HepG2 (cell line): ENCODE results near the gene PRDX2. TPM values are rescaled to one million over a fixed set of nuclear protein-coding genes. Genes with fewer than 3 reads are reported as not detected.

Experiments
- ATM ChIP-seq: fragments of 450-650 bp; IDR thresholded peaks from 2 replicates; pipeline ENCODE4 v1.7.1; 2017; ENCODE audit warnings: mild to moderate bottlenecking, borderline replicate concordance
- FIP1L1 ChIP-seq: fragments of 200-400 bp; formaldehyde crosslinking; IDR thresholded peaks from 2 replicates; pipeline ENCODE4 v1.6.1; 2018; ENCODE audit warnings: low read depth, mild to moderate bottlenecking, low read length, moderate library complexity, borderline replicate concordance; ENCODE audit not compliant: insufficient read depth
- FOXA1 ChIP-seq, 2 experiments: fragments of 450-650 bp in 1 of 2; sonication (generic) in 1 of 2; formaldehyde crosslinking in 1 of 2; IDR thresholded peaks; 2 replicates each; pipeline versions ENCODE4 v1.4.0 to v1.6.1; 2016 to 2020; ENCODE audit warnings: missing genetic modification reagents in 1 of 2
- GATAD2A ChIP-seq: IDR thresholded peaks from 2 replicates; pipeline ENCODE4 v1.6.1; 2016
- GZF1 ChIP-seq: sonication (generic); formaldehyde crosslinking; IDR thresholded peaks from 2 replicates; pipeline ENCODE4 v1.5.1; 2020; ENCODE audit warnings: mild to moderate bottlenecking, missing genetic modification reagents
- HCFC1 ChIP-seq: fragments of 150-350 bp; IDR thresholded peaks from 2 replicates; pipeline ENCODE4 v1.6.1; 2014; ENCODE audit warnings: low read depth, low read length
- HOXA5 ChIP-seq: sonication (generic); formaldehyde crosslinking; IDR thresholded peaks from 2 replicates; pipeline ENCODE4 v1.4.0; 2020; ENCODE audit warnings: missing genetic modification reagents
- TFDP1 ChIP-seq: IDR thresholded peaks from 2 replicates; pipeline ENCODE4 v1.6.1; 2016; ENCODE audit warnings: missing compliant biosample characterization, missing genetic modification reagents, borderline replicate concordance
- ZMYM2 ChIP-seq: sonication (generic); formaldehyde crosslinking; IDR thresholded peaks from 2 replicates; pipeline ENCODE4 v1.8.0; 2022; ENCODE audit warnings: mild to moderate bottlenecking, missing genetic modification reagents
- ZNF10 ChIP-seq: sonication (generic); formaldehyde crosslinking; IDR thresholded peaks from 2 replicates; pipeline ENCODE4 v1.4.0; 2020; ENCODE audit warnings: mild to moderate bottlenecking, low read depth, missing genetic modification reagents, borderline replicate concordance
- ZNF20 ChIP-seq: sonication (generic); formaldehyde crosslinking; IDR thresholded peaks from 2 replicates; pipeline ENCODE4 v1.4.0; 2020; ENCODE audit warnings: mild to moderate bottlenecking, moderate library complexity, missing genetic modification reagents
- ZNF672 ChIP-seq: sonication (generic); formaldehyde crosslinking; IDR thresholded peaks from 2 replicates; pipeline ENCODE4 v1.8.1; 2022; ENCODE audit warnings: missing genetic modification reagents
- polyA plus RNA-seq, 8 experiments: library from polyadenylated mRNA; depleted of rRNA in 3 of 8; stranded (reverse) in 7 of 8; unstranded in 1 of 8; fragments of >200 nt; fragmentation: Illumina TruSeq in 4 of 8; extraction: Trizol in 4 of 8; gene quantifications; 2 replicates each; pipeline versions ENCODE4 v1.2.1 to v1.2.3, GENCODE V29; 2011 to 2016; ENCODE audit warnings: low read depth in 4 of 8, missing spikeins in 1 of 8, mixed read lengths in 1 of 8; ENCODE audit not compliant: insufficient read depth in 1 of 8
- total RNA-seq, 5 experiments: library from RNA; depleted of rRNA; stranded (reverse); fragments of >200 nt; fragmentation: Illumina TruSeq; extraction: Trizol; gene quantifications; 2 replicates each; pipeline ENCODE4 v1.2.3, GENCODE V29; 2016; ENCODE audit warnings: low read depth in 1 of 5
- TF ChIP-seq, protein P1 (sequence below): sonication (generic); formaldehyde crosslinking; IDR thresholded peaks from 2 replicates; pipeline ENCODE4 v1.4.0; 2020; ENCODE audit warnings: missing genetic modification reagents
- TF ChIP-seq, protein P2 (sequence below): sonication (generic); formaldehyde crosslinking; IDR thresholded peaks from 2 replicates; pipeline ENCODE4 v1.4.0; 2020; ENCODE audit warnings: missing genetic modification reagents
- TF ChIP-seq, protein P3 (sequence below): IDR thresholded peaks from 2 replicates; pipeline ENCODE4 v1.4.0; 2020; ENCODE audit warnings: mild to moderate bottlenecking, missing genetic modification reagents
- TF ChIP-seq, protein P4 (sequence below): sonication (generic); formaldehyde crosslinking; IDR thresholded peaks from 2 replicates; pipeline ENCODE4 v1.8.1; 2023; ENCODE audit warnings: mild to moderate bottlenecking, missing genetic modification reagents, borderline replicate concordance
- TF ChIP-seq, protein P5 (sequence below): sonication (generic); formaldehyde crosslinking; IDR thresholded peaks from 2 replicates; pipeline ENCODE4 v1.9.0; 2021; ENCODE audit warnings: missing genetic modification reagents, mild to moderate bottlenecking, borderline replicate concordance

Gene PRDX2
- total and polyA plus RNA-seq, 2 of the 13 experiments (the other 11 are each of a cell fraction or from before 2014, with no cell fraction given): 218 to 381 TPM

- no peak for TF ChIP-seq ZNF10 (CRISPR knock-in tag)
- TF ChIP-seq, protein P1, sequence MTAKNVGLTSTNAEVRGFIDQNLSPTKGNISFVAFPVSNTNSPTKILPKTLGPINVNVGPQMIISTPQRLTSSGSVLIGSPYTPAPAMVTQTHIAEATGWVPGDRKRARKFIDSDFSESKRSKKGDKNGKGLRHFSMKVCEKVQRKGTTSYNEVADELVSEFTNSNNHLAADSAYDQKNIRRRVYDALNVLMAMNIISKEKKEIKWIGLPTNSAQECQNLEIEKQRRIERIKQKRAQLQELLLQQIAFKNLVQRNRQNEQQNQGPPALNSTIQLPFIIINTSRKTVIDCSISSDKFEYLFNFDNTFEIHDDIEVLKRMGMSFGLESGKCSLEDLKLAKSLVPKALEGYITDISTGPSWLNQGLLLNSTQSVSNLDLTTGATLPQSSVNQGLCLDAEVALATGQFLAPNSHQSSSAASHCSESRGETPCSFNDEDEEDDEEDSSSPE (CRISPR knock-in tag): peak; percentile 87
- TF ChIP-seq HOXA5 (CRISPR knock-in tag): no peak
- no peak for TF ChIP-seq FOXA1 (IDR thresholded peaks at IDR 0.05)
- no peak for TF ChIP-seq FOXA1 (CRISPR knock-in tag; IDR thresholded peaks at IDR 0.05)
- peak; percentile 50; the same call in 1 of the 2 replicates for TF ChIP-seq GATAD2A (CRISPR knock-in tag)
- no peak for TF ChIP-seq ZNF672 (CRISPR knock-in tag)
- no peak for TF ChIP-seq ATM
- TF ChIP-seq, protein P2, sequence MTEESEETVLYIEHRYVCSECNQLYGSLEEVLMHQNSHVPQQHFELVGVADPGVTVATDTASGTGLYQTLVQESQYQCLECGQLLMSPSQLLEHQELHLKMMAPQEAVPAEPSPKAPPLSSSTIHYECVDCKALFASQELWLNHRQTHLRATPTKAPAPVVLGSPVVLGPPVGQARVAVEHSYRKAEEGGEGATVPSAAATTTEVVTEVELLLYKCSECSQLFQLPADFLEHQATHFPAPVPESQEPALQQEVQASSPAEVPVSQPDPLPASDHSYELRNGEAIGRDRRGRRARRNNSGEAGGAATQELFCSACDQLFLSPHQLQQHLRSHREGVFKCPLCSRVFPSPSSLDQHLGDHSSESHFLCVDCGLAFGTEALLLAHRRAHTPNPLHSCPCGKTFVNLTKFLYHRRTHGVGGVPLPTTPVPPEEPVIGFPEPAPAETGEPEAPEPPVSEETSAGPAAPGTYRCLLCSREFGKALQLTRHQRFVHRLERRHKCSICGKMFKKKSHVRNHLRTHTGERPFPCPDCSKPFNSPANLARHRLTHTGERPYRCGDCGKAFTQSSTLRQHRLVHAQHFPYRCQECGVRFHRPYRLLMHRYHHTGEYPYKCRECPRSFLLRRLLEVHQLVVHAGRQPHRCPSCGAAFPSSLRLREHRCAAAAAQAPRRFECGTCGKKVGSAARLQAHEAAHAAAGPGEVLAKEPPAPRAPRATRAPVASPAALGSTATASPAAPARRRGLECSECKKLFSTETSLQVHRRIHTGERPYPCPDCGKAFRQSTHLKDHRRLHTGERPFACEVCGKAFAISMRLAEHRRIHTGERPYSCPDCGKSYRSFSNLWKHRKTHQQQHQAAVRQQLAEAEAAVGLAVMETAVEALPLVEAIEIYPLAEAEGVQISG (CRISPR knock-in tag): no peak
- TF ChIP-seq, protein P3, sequence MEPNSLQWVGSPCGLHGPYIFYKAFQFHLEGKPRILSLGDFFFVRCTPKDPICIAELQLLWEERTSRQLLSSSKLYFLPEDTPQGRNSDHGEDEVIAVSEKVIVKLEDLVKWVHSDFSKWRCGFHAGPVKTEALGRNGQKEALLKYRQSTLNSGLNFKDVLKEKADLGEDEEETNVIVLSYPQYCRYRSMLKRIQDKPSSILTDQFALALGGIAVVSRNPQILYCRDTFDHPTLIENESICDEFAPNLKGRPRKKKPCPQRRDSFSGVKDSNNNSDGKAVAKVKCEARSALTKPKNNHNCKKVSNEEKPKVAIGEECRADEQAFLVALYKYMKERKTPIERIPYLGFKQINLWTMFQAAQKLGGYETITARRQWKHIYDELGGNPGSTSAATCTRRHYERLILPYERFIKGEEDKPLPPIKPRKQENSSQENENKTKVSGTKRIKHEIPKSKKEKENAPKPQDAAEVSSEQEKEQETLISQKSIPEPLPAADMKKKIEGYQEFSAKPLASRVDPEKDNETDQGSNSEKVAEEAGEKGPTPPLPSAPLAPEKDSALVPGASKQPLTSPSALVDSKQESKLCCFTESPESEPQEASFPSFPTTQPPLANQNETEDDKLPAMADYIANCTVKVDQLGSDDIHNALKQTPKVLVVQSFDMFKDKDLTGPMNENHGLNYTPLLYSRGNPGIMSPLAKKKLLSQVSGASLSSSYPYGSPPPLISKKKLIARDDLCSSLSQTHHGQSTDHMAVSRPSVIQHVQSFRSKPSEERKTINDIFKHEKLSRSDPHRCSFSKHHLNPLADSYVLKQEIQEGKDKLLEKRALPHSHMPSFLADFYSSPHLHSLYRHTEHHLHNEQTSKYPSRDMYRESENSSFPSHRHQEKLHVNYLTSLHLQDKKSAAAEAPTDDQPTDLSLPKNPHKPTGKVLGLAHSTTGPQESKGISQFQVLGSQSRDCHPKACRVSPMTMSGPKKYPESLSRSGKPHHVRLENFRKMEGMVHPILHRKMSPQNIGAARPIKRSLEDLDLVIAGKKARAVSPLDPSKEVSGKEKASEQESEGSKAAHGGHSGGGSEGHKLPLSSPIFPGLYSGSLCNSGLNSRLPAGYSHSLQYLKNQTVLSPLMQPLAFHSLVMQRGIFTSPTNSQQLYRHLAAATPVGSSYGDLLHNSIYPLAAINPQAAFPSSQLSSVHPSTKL (CRISPR knock-in tag): peak; percentile 37; the same call in 1 of the 2 replicates
- TF ChIP-seq GZF1 (CRISPR knock-in tag): no peak
- TF ChIP-seq, protein P4, sequence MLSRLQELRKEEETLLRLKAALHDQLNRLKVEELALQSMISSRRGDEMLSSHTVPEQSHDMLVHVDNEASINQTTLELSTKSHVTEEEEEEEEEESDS (CRISPR knock-in tag): no peak
- peak; percentile 81 for TF ChIP-seq ZMYM2
- TF ChIP-seq TFDP1: peak; percentile 92
- no peak for TF ChIP-seq HCFC1
- TF ChIP-seq FIP1L1: no peak
- no peak for TF ChIP-seq ZNF20 (CRISPR knock-in tag)
- TF ChIP-seq, protein P5, sequence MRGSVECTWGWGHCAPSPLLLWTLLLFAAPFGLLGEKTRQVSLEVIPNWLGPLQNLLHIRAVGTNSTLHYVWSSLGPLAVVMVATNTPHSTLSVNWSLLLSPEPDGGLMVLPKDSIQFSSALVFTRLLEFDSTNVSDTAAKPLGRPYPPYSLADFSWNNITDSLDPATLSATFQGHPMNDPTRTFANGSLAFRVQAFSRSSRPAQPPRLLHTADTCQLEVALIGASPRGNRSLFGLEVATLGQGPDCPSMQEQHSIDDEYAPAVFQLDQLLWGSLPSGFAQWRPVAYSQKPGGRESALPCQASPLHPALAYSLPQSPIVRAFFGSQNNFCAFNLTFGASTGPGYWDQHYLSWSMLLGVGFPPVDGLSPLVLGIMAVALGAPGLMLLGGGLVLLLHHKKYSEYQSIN (CRISPR knock-in tag): no peak
These were observed 23.9 kb upstream of the PRDX2 start (continued) for GRCh38 chr19:12825254-12826131.
